Neutrophil (primary cell): ENCODE results near the gene LPCAT1.

ENCODE experiments used
- H3K27ac ChIP-seq: fragments of 200-600 bp; sonication (generic); 2 replicates; pipeline ENCODE4 v1.5.1; 2016; ENCODE audit warnings: mild to moderate bottlenecking, moderate library complexity
- H3K27me3 ChIP-seq: fragments of 200-600 bp; sonication (generic); 2 replicates; pipeline ENCODE4 v1.6.0; 2016; ENCODE audit warnings: mild to moderate bottlenecking
- H3K36me3 ChIP-seq: fragments of 200-600 bp; sonication (generic); 2 replicates; pipeline ENCODE4 v1.5.1; 2017
- H3K4me1 ChIP-seq, 2 experiments: fragments of 200-600 bp in 1 of 2; sonication (generic) in 1 of 2; 1 replicate in 1 of 2; 2 replicates in 1 of 2; pipeline versions ENCODE4 v1.5.1 to v1.6.1; 2013 to 2016; ENCODE audit warnings: low read depth in 1 of 2, low read length in 1 of 2, mild to moderate bottlenecking in 1 of 2, moderate library complexity in 1 of 2; ENCODE audit not compliant: control insufficient read depth in 1 of 2, insufficient read depth in 1 of 2
- H3K4me3 ChIP-seq, 2 experiments: fragments of 200-600 bp in 1 of 2; sonication (generic) in 1 of 2; 1 replicate in 1 of 2; 2 replicates in 1 of 2; pipeline ENCODE4 v1.5.1; 2013 to 2016; ENCODE audit warnings: low read depth in 1 of 2, low read length in 1 of 2, mild to moderate bottlenecking in 1 of 2, moderate library complexity in 1 of 2
- H3K9me3 ChIP-seq: fragments of 200-600 bp; sonication (generic); 2 replicates; pipeline ENCODE4 v1.5.1; 2016
- TF ChIP-seq, protein P1 (sequence below): fragments of 200-600 bp; sonication (generic); IDR thresholded peaks from 2 replicates; pipeline ENCODE4 v1.5.1; 2016; ENCODE audit warnings: antibody characterized with exemption

Gene LPCAT1

DNA sequence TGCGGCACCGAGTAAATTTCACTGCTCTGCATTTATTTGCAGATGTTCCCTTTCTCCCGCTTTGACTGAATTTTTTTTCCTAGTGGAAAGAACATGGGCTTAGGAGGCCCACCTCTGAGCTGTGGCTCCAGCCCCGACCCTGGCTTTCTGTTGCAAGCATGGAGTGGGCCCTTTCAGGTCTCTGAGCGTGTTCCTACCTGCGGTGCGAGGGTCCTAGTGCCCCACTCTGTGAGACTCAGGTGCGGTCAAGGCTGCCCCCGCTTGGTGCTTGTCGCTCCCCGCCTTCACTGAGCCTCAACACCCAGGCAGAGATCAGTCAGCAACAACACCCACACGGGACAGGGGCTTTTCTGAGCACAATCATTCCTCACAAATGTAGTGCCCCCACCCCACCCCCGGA, 110.5 kb downstream of the LPCAT1 start:
- Histone ChIP-seq H3K36me3 (no peaks in the 10 kb centered on the region), H3K9me3 (no peaks in the 10 kb centered on the region), H3K4me3 (no peak overlapping the region), H3K27me3 (peaks cover 36% of the 10 kb centered on the region), H3K27ac (no peak overlapping the region), H3K4me1 (no peaks in the 10 kb centered on the region)
- TF ChIP-seq, protein P1, sequence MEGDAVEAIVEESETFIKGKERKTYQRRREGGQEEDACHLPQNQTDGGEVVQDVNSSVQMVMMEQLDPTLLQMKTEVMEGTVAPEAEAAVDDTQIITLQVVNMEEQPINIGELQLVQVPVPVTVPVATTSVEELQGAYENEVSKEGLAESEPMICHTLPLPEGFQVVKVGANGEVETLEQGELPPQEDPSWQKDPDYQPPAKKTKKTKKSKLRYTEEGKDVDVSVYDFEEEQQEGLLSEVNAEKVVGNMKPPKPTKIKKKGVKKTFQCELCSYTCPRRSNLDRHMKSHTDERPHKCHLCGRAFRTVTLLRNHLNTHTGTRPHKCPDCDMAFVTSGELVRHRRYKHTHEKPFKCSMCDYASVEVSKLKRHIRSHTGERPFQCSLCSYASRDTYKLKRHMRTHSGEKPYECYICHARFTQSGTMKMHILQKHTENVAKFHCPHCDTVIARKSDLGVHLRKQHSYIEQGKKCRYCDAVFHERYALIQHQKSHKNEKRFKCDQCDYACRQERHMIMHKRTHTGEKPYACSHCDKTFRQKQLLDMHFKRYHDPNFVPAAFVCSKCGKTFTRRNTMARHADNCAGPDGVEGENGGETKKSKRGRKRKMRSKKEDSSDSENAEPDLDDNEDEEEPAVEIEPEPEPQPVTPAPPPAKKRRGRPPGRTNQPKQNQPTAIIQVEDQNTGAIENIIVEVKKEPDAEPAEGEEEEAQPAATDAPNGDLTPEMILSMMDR = no peak

DNA sequence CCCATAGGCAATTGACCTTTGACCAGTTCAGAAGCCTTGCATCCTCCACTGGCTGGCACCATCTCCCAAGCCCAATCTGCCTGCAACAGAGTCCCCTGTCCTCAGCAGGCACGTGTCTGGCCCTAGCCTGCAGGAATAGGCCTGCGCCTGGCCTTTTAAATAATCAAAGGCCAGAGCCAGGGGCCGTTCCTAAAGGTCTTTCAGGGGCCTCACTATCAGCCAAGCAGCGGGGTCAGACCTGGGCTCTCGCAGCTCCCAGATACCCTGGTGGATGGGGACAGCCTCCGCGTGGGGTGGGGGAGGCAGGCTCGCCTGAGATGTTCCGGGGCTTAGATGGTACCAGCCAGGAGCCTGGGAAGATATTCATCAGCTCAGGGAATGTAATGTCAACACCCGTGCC, 111.1 kb downstream of the LPCAT1 start:
- H3K9me3 ChIP-seq = no peaks in the 10 kb centered on the region
- H3K4me3 ChIP-seq = no peak overlapping the region
- TF ChIP-seq, protein P1 = no peak
- H3K27ac ChIP-seq = no peak overlapping the region
- no peaks in the 10 kb centered on the region for H3K4me1 ChIP-seq
- peaks cover 36% of the 10 kb centered on the region for H3K27me3 ChIP-seq
- H3K36me3 ChIP-seq = no peaks in the 10 kb centered on the region

DNA sequence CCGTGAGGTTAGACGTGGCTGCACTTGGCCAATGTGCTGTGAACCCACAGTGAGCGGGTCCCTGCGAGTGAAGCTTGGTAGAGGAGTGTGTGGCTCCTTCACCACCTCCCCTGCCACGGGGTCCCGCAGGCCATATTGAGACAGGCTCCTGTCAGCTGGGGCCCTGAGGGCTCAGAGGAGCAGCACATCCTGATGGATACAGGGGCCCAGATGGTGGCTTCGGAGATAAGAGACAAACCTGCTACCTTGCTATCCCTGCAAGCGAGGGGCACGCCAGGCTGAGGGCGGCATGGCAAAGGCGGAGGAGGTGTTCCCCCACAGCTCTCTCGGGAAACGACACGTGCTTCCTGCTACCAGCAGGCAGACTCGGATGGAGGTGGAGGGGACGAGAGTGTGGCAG, 111.6 kb downstream of the LPCAT1 start:
- Histone ChIP-seq H3K4me1 (no peaks in the 10 kb centered on the region), H3K4me3 (no peak overlapping the region), H3K36me3 (no peaks in the 10 kb centered on the region), H3K27ac (no peak overlapping the region), H3K27me3 (peaks cover 36% of the 10 kb centered on the region), H3K9me3 (no peaks in the 10 kb centered on the region)
- TF ChIP-seq, protein P1 = no peak
